GM12878 (cell line): Measurements from ENCODE around the gene SLC37A3. TPM values are rescaled to one million over a fixed set of nuclear protein-coding genes. Genes with fewer than 3 reads are reported as not detected.
"Not testable (repeated sequence)": the region's sequence is repeated elsewhere in the genome, so short reads cannot be mapped to it uniquely, and the experiment has no call there.

Experiments used
- ATAC-seq: fragments of 200-7000 bp; cut with Tn5 transposase; 3 replicates; pipeline ENCODE4 v1.9.1; 2020; ENCODE audit warnings: mild to moderate bottlenecking, moderate library complexity
- BruUV-seq: library from RNA; stranded (reverse); fragments of 400-500 nt; replicated peaks from 2 replicates; lab custom pipeline; 2021; lab: Mats Ljungman, UMichigan
- CTCF ChIA-PET: fragments of 300-600 bp; sonication (Branson Sonifier 250); formaldehyde crosslinking; extraction: SDS; loops from one replicate; lab custom pipeline; 2021; ENCODE audit warnings: inconsistent platforms; lab: Yijun Ruan, JAX
- POLR2A ChIA-PET: fragments of 350-600 bp; formaldehyde crosslinking; extraction: SDS; loops from one replicate; lab custom pipeline; 2021; ENCODE audit warnings: inconsistent platforms; lab: Charles Lee
- RAD21 ChIA-PET: fragments of 300-600 bp; sonication (Branson Sonifier 250); formaldehyde crosslinking; loops from one replicate; lab custom pipeline; 2023; ENCODE audit warnings: antibody characterized with exemption; ENCODE audit not compliant: unreplicated experiment; lab: Charles Lee
- SMC1A ChIA-PET: fragments of 300-600 bp; sonication (Branson Sonifier 250); formaldehyde crosslinking; loops from one replicate; lab custom pipeline; 2023; ENCODE audit not compliant: unreplicated experiment, uncharacterized antibody; lab: Charles Lee
- DNase-seq: peaks from one replicate; pipeline ENCODE4 v3.0.0-alpha.2; 2011; ENCODE audit warnings: low read depth, low spot score
- FAIRE-seq: peaks from 3 replicates; lab custom pipeline; 2011; peaks lifted over from hg19 to GRCh38; lab: Jason Lieb, UNC
- H2AFZ ChIP-seq: 2 replicates; pipeline ENCODE4 v1.6.0; 2011; ENCODE audit warnings: low read depth, low read length, control low read depth; ENCODE audit not compliant: control insufficient read depth
- H3K27ac ChIP-seq: 2 replicates; pipeline ENCODE4 v1.5.1; 2011; ENCODE audit warnings: control low read depth; ENCODE audit not compliant: control insufficient read depth, insufficient read depth
- H3K27me3 ChIP-seq, 2 experiments: replicated peaks in 1 of 2; 2 replicates each; pipeline versions ENCODE4 v1.6.0 to v1.6.1; 2011; ENCODE audit warnings: low read length in 1 of 2; ENCODE audit not compliant: control insufficient read depth in 2 of 2, insufficient read depth in 2 of 2
- H3K36me3 ChIP-seq, 2 experiments: 2 replicates each; pipeline ENCODE4 v1.5.1; 2011; ENCODE audit warnings: low read length in 1 of 2; ENCODE audit not compliant: control insufficient read depth in 2 of 2, insufficient read depth in 2 of 2
- H3K4me1 ChIP-seq: 2 replicates; pipeline ENCODE4 v1.6.1; 2011; ENCODE audit warnings: mild to moderate bottlenecking, low read length, moderate library complexity, mixed read lengths; ENCODE audit not compliant: control insufficient read depth, insufficient read depth
- H3K4me2 ChIP-seq: 2 replicates; pipeline ENCODE4 v1.6.0; 2011; ENCODE audit warnings: control low read depth; ENCODE audit not compliant: control insufficient read depth, insufficient read depth
- H3K4me3 ChIP-seq: fragments of 200-600 bp; sonication (generic); 2 replicates; pipeline ENCODE4 v1.5.1; 2016
- H3K79me2 ChIP-seq: 2 replicates; pipeline ENCODE4 v1.6.0; 2011; ENCODE audit warnings: low read length; ENCODE audit not compliant: control insufficient read depth, insufficient read depth
- H3K9ac ChIP-seq: 2 replicates; pipeline ENCODE4 v1.8.0; 2011; ENCODE audit warnings: low read length, control low read depth, mixed read lengths; ENCODE audit not compliant: control insufficient read depth, insufficient read depth
- H3K9me3 ChIP-seq: replicated peaks from 3 replicates; pipeline ENCODE4 v1.5.1; 2011; ENCODE audit warnings: mild to moderate bottlenecking, low read length; ENCODE audit not compliant: control insufficient read depth, insufficient read depth
- H4K20me1 ChIP-seq: 2 replicates; pipeline ENCODE4 v1.6.0; 2011; ENCODE audit not compliant: control insufficient read depth, insufficient read depth
- SPI1 ChIP-seq: IDR thresholded peaks from 2 replicates; pipeline ENCODE4 v1.6.1; 2011; ENCODE audit warnings: low read depth, mild to moderate bottlenecking, low read length, moderate library complexity, borderline replicate concordance; ENCODE audit not compliant: insufficient read depth
- USF2 ChIP-seq: IDR thresholded peaks from 2 replicates; pipeline ENCODE4 v1.6.1; 2011; ENCODE audit warnings: low read depth, low read length, improper control_type of control experiment, borderline replicate concordance
- ZNF217 ChIP-seq: fragments of 450-650 bp; IDR thresholded peaks from 2 replicates; pipeline ENCODE4 v1.6.1; 2017; ENCODE audit warnings: antibody characterized with exemption, mild to moderate bottlenecking
- ZNF592 ChIP-seq: fragments of 450-650 bp; IDR thresholded peaks from 2 replicates; pipeline ENCODE4 v1.6.1; 2017; ENCODE audit warnings: mild to moderate bottlenecking, moderate library complexity
- ZNF687 ChIP-seq: fragments of 450-650 bp; IDR thresholded peaks from 2 replicates; pipeline ENCODE4 v1.6.1; 2017; ENCODE audit warnings: mild to moderate bottlenecking, moderate library complexity
- WGBS: methylation state at CpG from one replicate; pipeline ENCODE4 v1.1.6; 2016; ENCODE audit warnings: low lambda C conversion rate; ENCODE audit not compliant: insufficient replicate concordance, insufficient coverage; ENCODE audit errors: missing lambda C conversion rate; 5-methylcytosine and 5-hydroxymethylcytosine counted together
- in situ Hi-C: fragments of 300-500 bp; cut with MboI; formaldehyde crosslinking; loops from 9 replicates; pipeline ENCODE4 v1.14.3; 2018; ENCODE audit warnings: mixed read lengths
- intact Hi-C: fragments of 100-400 bp; cut with micrococcal nuclease; formaldehyde crosslinking; loops from one replicate; pipeline ENCODE4 v1.14.2; 2022; ENCODE audit not compliant: unreplicated experiment
- polyA plus RNA-seq, 11 experiments: library from polyadenylated mRNA; depleted of rRNA in 4 of 11; unstranded in 6 of 11; stranded (reverse) in 5 of 11; fragments of >200 nt; fragmentation: Nextera tagmentation in 4 of 11; fragmentation: Illumina TruSeq in 1 of 11; extraction: Ambion mirVana in 4 of 11; extraction: Trizol in 1 of 11; gene quantifications; 1 replicate in 1 of 11; 2 replicates in 10 of 11; pipeline versions ENCODE4 v1.2.1 to v1.2.3, GENCODE V29; 2011 to 2016; ENCODE audit warnings: inconsistent platforms in 2 of 11, missing spikeins in 2 of 11, low read depth in 1 of 11
- total RNA-seq, 4 experiments: library from RNA; depleted of rRNA in 3 of 4; stranded (reverse); fragments of >200 nt in 3 of 4; fragmentation: Illumina TruSeq in 1 of 4; extraction: Trizol in 1 of 4; gene quantifications; 2 replicates each; pipeline versions ENCODE4 v1.2.1 to v1.2.3, GENCODE V29; 2013 to 2021

SLC37A3 gene
- total and polyA plus RNA-seq, 10 of the 15 experiments (the other 5 are each of a cell fraction or from before 2014, with no cell fraction given), result 3.7 to 13.6 (median 11.0) TPM

GRCh38 chr7:140418653-140419052 is 20.3 kb upstream of the SLC37A3 start (continued):
- TF ChIP-seq ZNF592 (no peak), USF2 (no peak), SPI1 (no peak), ZNF217 (no peak), ZNF687 (no peak)

GRCh38 chr7:140418156-140418472 is 19.8 kb upstream of the SLC37A3 start:
- FAIRE-seq, intact Hi-C loops, RAD21 ChIA-PET, POLR2A ChIA-PET, in situ Hi-C loops, H2AFZ ChIP-seq, DNase-seq, H4K20me1 ChIP-seq, H3K4me3 ChIP-seq, H3K79me2 ChIP-seq, BruUV-seq, H3K4me1 ChIP-seq, H3K9ac ChIP-seq, ATAC-seq, CTCF ChIA-PET, H3K27ac ChIP-seq, SMC1A ChIA-PET, H3K9me3 ChIP-seq, H3K4me2 ChIP-seq, H3K36me3 ChIP-seq, H3K27me3 ChIP-seq: not testable (repeated sequence)
- 32% methylated on average over 2 of the region's 5 CpGs for WGBS
